HepG2 (cell line): ENCODE data around the gene ACAP2.

Experiments used
- CTCF ChIP-seq: sonication (generic); formaldehyde crosslinking; IDR thresholded peaks from 2 replicates; pipeline ENCODE4 v1.5.0; 2020; ENCODE audit warnings: mild to moderate bottlenecking, missing genetic modification reagents, moderate library complexity
- DBP ChIP-seq: sonication (generic); formaldehyde crosslinking; IDR thresholded peaks from 2 replicates; pipeline ENCODE4 v1.4.0; 2020; ENCODE audit warnings: missing genetic modification reagents; ENCODE audit errors: not compliant biosample characterization
- EHMT2 ChIP-seq: fragments of 200-600 bp; sonication (generic); IDR thresholded peaks from 2 replicates; pipeline ENCODE4 v1.7.0; 2017; ENCODE audit warnings: antibody characterized with exemption, low read depth, low read length, borderline replicate concordance
- GABPB1 ChIP-seq: IDR thresholded peaks from 2 replicates; pipeline ENCODE4 v1.6.1; 2016; ENCODE audit warnings: mild to moderate bottlenecking, missing genetic modification reagents, moderate library complexity, missing compliant biosample characterization
- KDM5B ChIP-seq: sonication (generic); formaldehyde crosslinking; IDR thresholded peaks from 2 replicates; pipeline ENCODE4 v1.4.0; 2020; ENCODE audit warnings: missing genetic modification reagents, mild to moderate bottlenecking, borderline replicate concordance
- PATZ1 ChIP-seq: sonication (generic); formaldehyde crosslinking; IDR thresholded peaks from 2 replicates; pipeline ENCODE4 v1.4.0; 2020; ENCODE audit warnings: missing genetic modification reagents
- POLR2A ChIP-seq, 2 experiments: IDR thresholded peaks; 2 replicates each; pipeline ENCODE4 v1.6.1; 2011; ENCODE audit warnings: low read depth in 2 of 2, low read length in 2 of 2, mild to moderate bottlenecking in 1 of 2, moderate library complexity in 1 of 2; ENCODE audit not compliant: insufficient read depth in 1 of 2
- SP1 ChIP-seq, 2 experiments: fragments of 450-650 bp in 1 of 2; sonication (generic) in 1 of 2; formaldehyde crosslinking in 1 of 2; IDR thresholded peaks; 2 replicates each; pipeline versions ENCODE4 v1.4.0 to v1.6.1; 2016 to 2020; ENCODE audit warnings: missing genetic modification reagents in 1 of 2
- TCF12 ChIP-seq, 2 experiments: fragments of 450-650 bp in 1 of 2; sonication (generic) in 1 of 2; formaldehyde crosslinking in 1 of 2; IDR thresholded peaks; 2 replicates each; pipeline versions ENCODE4 v1.6.1 to v1.8.0; 2017 to 2022; ENCODE audit warnings: antibody characterized with exemption in 1 of 2, mild to moderate bottlenecking in 1 of 2, missing genetic modification reagents in 1 of 2, moderate library complexity in 1 of 2
- UBTF ChIP-seq: sonication (generic); formaldehyde crosslinking; IDR thresholded peaks from 2 replicates; pipeline ENCODE4 v1.4.0; 2020; ENCODE audit warnings: mild to moderate bottlenecking, missing genetic modification reagents
- ZNF224 ChIP-seq: sonication (generic); formaldehyde crosslinking; IDR thresholded peaks from 2 replicates; pipeline ENCODE4 v1.5.0; 2020; ENCODE audit warnings: mild to moderate bottlenecking, missing genetic modification reagents
- ZNF530 ChIP-seq: sonication (generic); formaldehyde crosslinking; IDR thresholded peaks from 2 replicates; pipeline ENCODE4 v1.5.0; 2020; ENCODE audit warnings: low read depth, mild to moderate bottlenecking, missing genetic modification reagents

GRCh38 chr3:195443391-195443989 is 670 bp upstream of the ACAP2 start:
- no peak for TF ChIP-seq PATZ1 (CRISPR knock-in tag)
- TF ChIP-seq ZNF224, result no peak
- no peak for TF ChIP-seq CTCF (CRISPR knock-in tag)
- no peak for TF ChIP-seq EHMT2
- TF ChIP-seq TCF12 (IDR thresholded peaks at IDR 0.05), result no peak
- TF ChIP-seq TCF12 (CRISPR knock-in tag; IDR thresholded peaks at IDR 0.05), result no peak
- TF ChIP-seq KDM5B (CRISPR knock-in tag), result no peak
- no peak for TF ChIP-seq ZNF530 (CRISPR knock-in tag)
- no peak for TF ChIP-seq UBTF (CRISPR knock-in tag)
- TF ChIP-seq POLR2A (IDR thresholded peaks at IDR 0.05; ENCODE audit: insufficient read depth in 1 of 2, low read depth in 2 of 2, low read length in 2 of 2), result no peak
- TF ChIP-seq DBP (CRISPR knock-in tag), result no peak
- no peak for TF ChIP-seq GABPB1 (CRISPR knock-in tag)
- no peak for TF ChIP-seq SP1 (IDR thresholded peaks at IDR 0.05)
- TF ChIP-seq SP1 (CRISPR knock-in tag; IDR thresholded peaks at IDR 0.05), result no peak
